NCI-H2029 (cell line): ENCODE measurements around the gene KLHDC8B.
"Not testable (repeated sequence)": the region's sequence is repeated elsewhere in the genome, so short reads cannot be mapped to it uniquely, and the experiment has no call there.

Experiments
- DNase-seq: peaks from one replicate; lab custom pipeline; 2025; lab: John Stamatoyannopoulos, UW

Gene KLHDC8B

GRCh38 chr3:49183873-49184272 lies 12.5 kb downstream of the KLHDC8B start:
- DNase-seq, result no peak

- DNase-seq, result no peak
Measured at GRCh38 chr3:49191741-49192140, 20.3 kb downstream of the KLHDC8B start.

DNA sequence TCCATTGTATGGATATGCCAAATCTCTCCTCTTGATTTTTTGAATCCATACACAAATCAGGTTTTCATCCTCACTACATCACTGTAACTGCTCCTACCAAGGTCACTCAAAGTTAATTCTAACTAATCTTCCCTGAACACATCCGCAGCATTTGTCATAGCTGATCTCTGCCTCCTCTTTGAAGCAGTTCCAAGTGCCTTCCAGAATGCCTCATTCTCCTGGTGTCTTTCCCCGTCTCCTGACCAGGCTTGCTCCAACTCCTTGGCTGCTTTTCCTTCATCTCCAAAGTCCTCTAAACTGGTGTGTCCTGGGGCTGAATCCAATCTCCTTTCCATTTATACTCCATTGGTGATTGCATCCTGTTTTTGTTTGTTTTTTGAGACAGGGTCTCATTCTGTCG lies 26.8 kb downstream of the KLHDC8B start:
- DNase-seq, result no peak

- DNase-seq, result no peak
Measured at GRCh38 chr3:49198611-49199230, 27.3 kb downstream of the KLHDC8B start.

DNA sequence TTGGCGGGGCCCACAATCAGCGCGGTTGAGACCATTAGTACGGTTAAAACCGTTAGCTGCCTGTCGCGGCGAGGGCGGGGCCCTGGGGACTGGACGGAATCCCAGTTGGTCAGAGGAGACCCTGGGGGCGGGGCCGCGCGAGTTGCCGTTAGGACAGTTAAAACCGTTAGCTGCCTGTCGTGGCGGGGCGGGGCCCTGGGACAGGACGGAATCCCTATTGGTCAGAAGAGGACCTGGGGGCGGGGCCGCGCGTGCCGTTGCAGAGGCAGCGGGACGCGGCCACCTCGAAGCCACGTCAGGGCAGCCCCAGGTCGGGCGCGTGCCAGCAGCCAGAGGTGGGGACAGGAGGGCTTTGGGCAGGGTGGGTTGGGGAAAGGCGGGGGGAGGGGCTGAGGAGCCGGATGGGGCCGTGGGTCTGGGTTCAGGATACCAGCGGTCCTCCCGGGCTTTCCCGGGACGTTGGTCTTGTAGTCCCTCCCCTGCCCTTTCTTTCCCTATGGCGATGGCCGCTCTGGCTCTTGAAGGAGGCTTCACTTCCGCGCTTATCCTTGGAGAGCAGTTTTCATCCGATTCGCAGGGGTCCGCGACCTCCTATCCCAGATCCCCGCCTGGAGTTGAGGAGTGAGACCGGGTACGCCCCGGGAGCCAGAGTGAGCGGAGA lies 28.0 kb downstream of the KLHDC8B start:
- DNase-seq, result no peak

- DNase-seq, result no peak
Measured at GRCh38 chr3:49199900-49200281, 28.5 kb downstream of the KLHDC8B start.

DNA sequence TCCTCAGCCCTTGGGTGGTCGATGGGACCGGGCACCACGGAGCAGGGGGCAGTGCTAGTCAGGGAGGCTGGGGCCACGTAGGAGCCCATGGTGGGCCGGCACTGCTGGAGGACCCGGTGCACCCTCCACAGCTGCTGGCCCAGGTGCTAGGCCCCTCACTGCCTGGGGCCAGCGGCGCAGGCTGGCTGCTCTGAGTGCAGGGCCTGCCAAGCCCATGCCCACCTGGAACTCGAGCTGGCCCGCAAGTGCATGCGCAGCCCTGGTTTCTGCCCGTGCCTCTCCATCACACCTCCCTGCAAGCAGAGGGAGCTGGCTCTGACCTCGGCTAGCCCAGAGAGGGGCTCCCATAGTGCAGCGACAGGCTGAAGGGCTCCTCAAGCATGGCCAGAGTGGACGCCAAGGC lies 42.1 kb downstream of the KLHDC8B start:
- no peak for DNase-seq

GRCh38 chr3:49213998-49214397 lies 42.6 kb downstream of the KLHDC8B start:
- no peak for DNase-seq

GRCh38 chr3:49216687-49217086 lies 45.3 kb downstream of the KLHDC8B start:
- not testable (repeated sequence) for DNase-seq

DNA sequence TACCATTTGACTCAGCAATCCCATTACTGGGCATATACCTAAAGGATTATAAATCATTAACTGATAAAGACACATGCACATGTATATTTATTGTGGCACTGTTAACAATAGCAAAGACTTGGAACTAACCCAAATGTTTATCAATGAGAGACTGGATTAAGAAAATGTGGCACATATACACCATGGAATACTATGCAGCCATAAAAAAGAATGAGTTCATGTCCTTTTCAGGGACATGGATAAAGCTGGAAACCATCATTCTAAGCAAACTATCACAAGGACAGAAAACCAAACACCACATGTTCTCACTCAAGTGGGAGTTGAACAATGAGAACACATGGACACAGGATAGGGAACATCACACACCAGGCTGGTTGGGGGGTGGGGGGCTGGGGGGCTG lies 45.7 kb downstream of the KLHDC8B start:
- DNase-seq, result not testable (repeated sequence)

DNA sequence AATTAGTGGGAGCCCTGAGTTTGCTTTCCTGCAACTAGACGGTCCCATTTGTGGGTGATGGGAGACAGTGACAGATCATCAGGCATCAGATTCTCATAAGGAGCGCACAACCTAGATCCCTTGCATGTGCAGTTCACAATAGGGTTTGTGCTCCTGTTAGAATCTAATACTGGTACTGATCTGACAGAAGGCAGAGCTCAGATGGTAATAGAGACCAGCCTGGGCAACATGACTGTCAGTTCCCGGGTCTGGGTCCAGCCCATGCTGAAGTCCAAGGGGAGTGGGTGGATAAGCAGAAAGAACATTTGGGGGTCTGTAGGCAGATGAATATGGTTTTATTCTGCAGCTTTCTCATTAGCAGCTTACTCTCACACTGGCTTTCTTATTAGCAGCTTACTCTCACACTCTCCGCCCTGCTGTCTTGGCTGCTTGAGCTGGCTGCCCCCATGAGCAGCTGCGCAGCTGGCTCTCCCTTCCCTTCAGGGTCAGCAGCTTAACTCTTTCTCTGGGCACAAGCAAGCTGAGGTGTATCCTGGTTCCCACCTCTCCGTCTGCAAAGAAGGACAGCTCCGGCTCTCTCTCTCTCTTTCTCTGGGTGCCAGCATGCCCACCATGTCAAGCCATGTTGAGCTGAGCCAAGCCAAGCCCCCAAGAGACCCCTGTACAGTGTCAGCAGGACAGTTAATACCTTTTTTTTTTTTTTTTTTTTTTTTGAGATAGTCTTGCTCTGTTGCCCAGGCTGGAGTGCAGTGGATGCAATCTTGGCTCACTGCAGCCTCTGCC lies 46.5 kb downstream of the KLHDC8B start:
- DNase-seq, result no peak

GRCh38 chr3:49218471-49218989 lies 47.1 kb downstream of the KLHDC8B start:
- DNase-seq, result peak; percentile 71

- no peak for DNase-seq
Measured at GRCh38 chr3:49219132-49219531, 47.7 kb downstream of the KLHDC8B start.

GRCh38 chr3:49220985-49221563 lies 49.7 kb downstream of the KLHDC8B start:
- DNase-seq, result not testable (repeated sequence)

GRCh38 chr3:49222002-49222401 lies 50.6 kb downstream of the KLHDC8B start:
- no peak for DNase-seq
